Sigmoid colon (tissue), 4 donors: Measurements from ENCODE around the gene NRAP.

Experiments used
- CTCF ChIP-seq, 4 experiments: fragments of 450-650 bp in 3 of 4; fragments of 200-600 bp in 1 of 4; IDR thresholded peaks; one replicate each; pipeline ENCODE4 v1.5.1; 2016 to 2019; ENCODE audit warnings: antibody characterized with exemption in 4 of 4, mild to moderate bottlenecking in 3 of 4, moderate library complexity in 2 of 4
- EP300 ChIP-seq, 4 donors: sonication (generic); formaldehyde crosslinking; IDR thresholded peaks; one replicate each; pipeline ENCODE4 v1.6.1; 2017; ENCODE audit warnings: antibody characterized with exemption in 4 of 4
- POLR2A ChIP-seq, 2 donors: fragments of 450-650 bp; IDR thresholded peaks; one replicate each; pipeline ENCODE4 v1.6.1; 2016; ENCODE audit warnings: antibody characterized with exemption in 2 of 2, mild to moderate bottlenecking in 2 of 2, moderate library complexity in 2 of 2

- no peak for TF ChIP-seq POLR2A (IDR thresholded peaks at IDR 0.05)
- TF ChIP-seq CTCF (IDR thresholded peaks at IDR 0.05), result no peak
- no peak for TF ChIP-seq EP300 (IDR thresholded peaks at IDR 0.05)
Observed at GRCh38 chr10:113631684-113632367, 32.0 kb downstream of the NRAP start.
